CD14-positive monocyte (primary cell): Measurements from ENCODE around the gene EPHA7. TPM values are rescaled to one million over a fixed set of nuclear protein-coding genes. Genes with fewer than 3 reads are reported as not detected.
A peak's percentile ranks its signal among the peaks of the same experiment; 100 is the strongest.

Experiments used
- DNase-seq, 3 donors: peaks; one replicate each; pipeline ENCODE4 v3.0.0-alpha.2; 2011 to 2022
- H2AFZ ChIP-seq: 2 replicates; pipeline ENCODE4 v1.6.0; 2012; ENCODE audit warnings: mild to moderate bottlenecking, low read depth, low read length, inconsistent platforms; ENCODE audit not compliant: insufficient read depth, poor library complexity, severe bottlenecking
- H3K27ac ChIP-seq, 2 donors: 1 replicate in 1 of 2; 2 replicates in 1 of 2; pipeline ENCODE4 v1.5.1; 2012 to 2013; ENCODE audit warnings: low read length in 2 of 2, control low read depth in 1 of 2, inconsistent platforms in 1 of 2, low read depth in 1 of 2, mild to moderate bottlenecking in 1 of 2
- H3K27me3 ChIP-seq, 2 donors: one replicate each; pipeline versions ENCODE4 v1.6.0 to v1.6.1; 2011 to 2013; ENCODE audit warnings: low read length in 2 of 2; ENCODE audit not compliant: control insufficient read depth in 2 of 2, insufficient read depth in 2 of 2
- H3K36me3 ChIP-seq, 2 donors: replicated peaks in 1 of 2; 1 replicate in 1 of 2; 2 replicates in 1 of 2; pipeline versions ENCODE4 v1.5.1 to v1.6.1; 2012 to 2013; ENCODE audit warnings: low read length in 2 of 2, control low read depth in 1 of 2, inconsistent platforms in 1 of 2, mild to moderate bottlenecking in 1 of 2; ENCODE audit not compliant: insufficient read depth in 2 of 2, control insufficient read depth in 1 of 2
- H3K4me1 ChIP-seq, 2 donors: 1 replicate in 1 of 2; 2 replicates in 1 of 2; pipeline versions ENCODE4 v1.5.1 to v1.6.1; 2012 to 2013; ENCODE audit warnings: low read length in 2 of 2, control low read depth in 1 of 2, inconsistent platforms in 1 of 2, mild to moderate bottlenecking in 1 of 2, moderate library complexity in 1 of 2; ENCODE audit not compliant: insufficient read depth in 2 of 2, control insufficient read depth in 1 of 2
- H3K4me2 ChIP-seq: replicated peaks from 2 replicates; pipeline ENCODE3; 2012; ENCODE audit warnings: low read length, moderate library complexity, mild to moderate bottlenecking; ENCODE audit not compliant: poor library complexity, severe bottlenecking; ENCODE audit errors: extremely low read depth
- H3K4me3 ChIP-seq, 3 experiments: fragments of 200-600 bp in 1 of 3; sonication (generic) in 1 of 3; replicated peaks in 1 of 3; 1 replicate in 2 of 3; 2 replicates in 1 of 3; pipeline ENCODE4 v1.5.1; 2011 to 2013; ENCODE audit warnings: low read length in 3 of 3, mild to moderate bottlenecking in 3 of 3, control low read depth in 2 of 3, low read depth in 2 of 3, inconsistent platforms in 1 of 3, moderate library complexity in 1 of 3
- H3K79me2 ChIP-seq: 2 replicates; pipeline ENCODE4 v1.6.0; 2012; ENCODE audit warnings: mild to moderate bottlenecking, control low read depth, inconsistent platforms, low read length, moderate library complexity; ENCODE audit not compliant: insufficient read depth
- H3K9ac ChIP-seq: 2 replicates; pipeline ENCODE4 v1.6.0; 2017; ENCODE audit warnings: low read length, mild to moderate bottlenecking; ENCODE audit not compliant: insufficient read depth, poor library complexity, severe bottlenecking
- H3K9me3 ChIP-seq, 2 donors: replicated peaks in 1 of 2; 1 replicate in 1 of 2; 2 replicates in 1 of 2; pipeline versions ENCODE4 v1.5.1 to v1.6.1; 2012 to 2013; ENCODE audit warnings: low read length in 2 of 2, control low read depth in 1 of 2; ENCODE audit not compliant: control insufficient read depth in 1 of 2, insufficient read depth in 1 of 2
- H4K20me1 ChIP-seq: 2 replicates; pipeline ENCODE4 v1.6.0; 2012; ENCODE audit warnings: mild to moderate bottlenecking, low read length, control low read depth, moderate library complexity; ENCODE audit not compliant: insufficient read depth
- H3K27ac Mint-ChIP-seq, 7 donors: one replicate each; pipeline ENCODE4 v1.8.0; 2020; ENCODE audit warnings: mild to moderate bottlenecking in 7 of 7, mixed read lengths in 7 of 7, moderate library complexity in 6 of 7, inconsistent platforms in 2 of 7
- H3K27me3 Mint-ChIP-seq, 3 donors: one replicate each; pipeline ENCODE4 v1.8.0; 2021 to 2022; ENCODE audit warnings: low read depth in 3 of 3, mild to moderate bottlenecking in 3 of 3, mixed read lengths in 3 of 3, moderate library complexity in 3 of 3, inconsistent platforms in 1 of 3
- H3K36me3 Mint-ChIP-seq, 2 donors: one replicate each; pipeline ENCODE4 v1.8.0; 2020; ENCODE audit warnings: mixed read lengths in 2 of 2, inconsistent platforms in 1 of 2, mild to moderate bottlenecking in 1 of 2
- H3K4me1 Mint-ChIP-seq: one replicate; pipeline ENCODE4 v1.8.0; 2020; ENCODE audit warnings: mild to moderate bottlenecking, mixed read lengths
- H3K4me3 Mint-ChIP-seq, 2 donors: one replicate each; pipeline ENCODE4 v1.8.0; 2020; ENCODE audit warnings: mild to moderate bottlenecking in 2 of 2, mixed read lengths in 2 of 2, moderate library complexity in 1 of 2
- H3K9me3 Mint-ChIP-seq, 7 donors: one replicate each; pipeline ENCODE4 v1.8.0; 2020 to 2022; ENCODE audit warnings: mixed read lengths in 7 of 7, mild to moderate bottlenecking in 6 of 7, moderate library complexity in 6 of 7, inconsistent platforms in 2 of 7
- CTCF ChIP-seq: fragments of 200-600 bp; IDR thresholded peaks from one replicate; pipeline ENCODE4 v1.8.0; 2022; ENCODE audit warnings: antibody characterized with exemption, mild to moderate bottlenecking
- WGBS: methylation state at CpG from one replicate; pipeline ENCODE4 v1.1.5; 2013; ENCODE audit warnings: missing lambda C conversion rate; ENCODE audit not compliant: insufficient coverage; 5-methylcytosine and 5-hydroxymethylcytosine counted together
- intact Hi-C, 2 donors: fragments of 100-400 bp; cut with micrococcal nuclease; formaldehyde crosslinking; loops; one replicate each; pipeline versions ENCODE4 v1.15.0 to v1.15.1; 2023
- polyA plus RNA-seq, 3 donors: library from polyadenylated mRNA; depleted of rRNA in 1 of 3; unstranded in 2 of 3; stranded (reverse) in 1 of 3; fragments of 300-500 nt in 2 of 3; fragments of >200 nt in 1 of 3; fragmentation: Illumina TruSeq in 2 of 3; gene quantifications; 1 replicate in 2 of 3; 2 replicates in 1 of 3; pipeline ENCODE4 v1.2.3, GENCODE V29; 2012 to 2021

Gene EPHA7
- polyA plus RNA-seq, 3 donors, result not detected

DNA sequence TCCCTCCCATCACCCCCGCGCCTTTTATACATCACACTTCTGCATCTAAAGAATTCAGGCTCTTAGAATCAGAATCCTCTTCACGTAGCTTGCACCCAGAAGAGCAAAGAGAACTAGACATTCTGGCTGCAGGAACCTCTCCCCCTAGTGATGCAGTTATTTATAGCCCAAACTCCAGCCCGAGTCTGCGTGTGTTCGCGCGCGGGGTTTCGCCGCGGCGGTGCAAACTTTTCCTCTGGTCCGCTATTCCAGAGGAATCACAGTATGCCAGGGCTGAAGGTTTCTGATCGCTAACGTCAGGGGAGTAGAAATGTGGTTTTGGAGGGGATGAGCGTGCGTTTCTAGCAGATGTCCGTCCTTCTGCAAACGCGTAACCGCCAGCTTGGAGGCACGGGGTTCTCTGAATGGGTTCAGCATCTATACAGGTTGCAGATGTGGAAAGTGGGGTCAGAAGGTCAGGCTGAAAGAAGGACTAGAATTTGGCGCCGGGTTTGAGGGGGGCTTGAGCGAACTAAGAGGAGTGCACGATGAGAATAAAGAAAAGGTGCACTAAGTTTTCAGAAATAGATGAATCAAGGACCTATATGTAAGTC is 1.8 kb downstream of the EPHA7 start:
- peak overlapping the region in 1 of 2 donors; percentile 94 for H3K4me3 Mint-ChIP-seq
- peaks cover 0 to 13% of the 10 kb centered on the region in 2 donors for H3K36me3 Mint-ChIP-seq
- Histone ChIP-seq H4K20me1 (no peaks in the 10 kb centered on the region), H3K4me1 (peaks cover 28 to 37% of the 10 kb centered on the region in 2 donors), H3K9me3 (peaks cover 0 to 24% of the 10 kb centered on the region in 2 donors), H3K9ac (no peak overlapping the region), H3K36me3 (no peaks in the 10 kb centered on the region), H3K4me3 (peak overlapping the region in 1 of 3 experiments; percentile 74), H3K27ac (no peak overlapping the region), H3K27me3 (peaks cover 70 to 93% of the 10 kb centered on the region in 2 donors), H3K4me2 (peak overlapping the region; percentile 82), H2AFZ (no peak overlapping the region), H3K79me2 (no peaks in the 10 kb centered on the region)
- 0% methylated on average over 18 of the region's 27 CpGs for WGBS
- peaks cover 32% of the 10 kb centered on the region for H3K4me1 Mint-ChIP-seq
- peaks cover 0 to 21% (median 11%) of the 10 kb centered on the region in 7 donors for H3K9me3 Mint-ChIP-seq
- TF ChIP-seq CTCF, result no peak
- peaks cover 61 to 78% (median 75%) of the 10 kb centered on the region in 3 donors for H3K27me3 Mint-ChIP-seq
- no peak for DNase-seq
- intact Hi-C loops, result no loop called here
- H3K27ac Mint-ChIP-seq, result peak overlapping the region in 1 of 7 donors; percentile 50

DNA sequence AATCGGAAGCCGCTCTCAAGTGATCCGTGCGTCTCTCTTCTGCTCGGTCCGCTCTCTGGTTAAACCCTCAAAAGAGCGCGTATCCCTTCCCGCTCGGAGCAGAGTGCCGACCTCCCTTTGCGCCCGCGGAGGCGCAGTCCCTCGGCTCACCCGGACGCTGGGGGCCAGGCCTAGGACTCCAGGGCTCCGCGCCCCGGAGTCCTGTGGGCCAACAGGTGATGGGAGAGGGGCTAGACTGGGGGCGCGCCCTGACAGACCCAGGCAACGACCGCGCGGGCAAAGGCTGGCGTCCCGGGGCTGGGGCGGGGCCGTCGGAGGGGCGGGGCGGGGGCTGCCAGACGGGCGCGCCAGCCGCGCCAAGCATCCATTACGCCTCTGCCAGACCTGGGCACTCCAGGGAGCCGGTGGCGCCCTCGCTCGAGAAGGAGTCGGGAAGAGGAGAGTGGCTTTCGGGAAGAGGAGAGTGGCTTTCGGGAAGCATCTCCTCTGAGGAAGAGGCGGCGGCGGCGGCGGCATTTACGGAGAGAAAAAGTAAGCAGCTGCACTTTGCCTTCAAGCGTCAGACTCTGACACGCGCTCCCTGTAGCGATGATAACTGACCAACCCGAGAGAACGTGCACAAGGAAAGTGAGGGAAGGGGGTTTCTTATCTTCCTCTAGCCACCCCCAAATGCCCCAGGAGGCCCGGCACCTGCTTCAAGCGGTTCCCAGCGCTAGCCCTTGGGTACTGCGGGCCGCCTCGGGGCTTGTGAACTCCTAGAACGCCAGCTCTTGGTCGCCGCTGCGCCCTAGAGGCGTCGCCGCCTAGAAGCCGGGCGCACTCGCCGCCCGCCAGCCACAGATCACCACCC is 2.6 kb downstream of the EPHA7 start:
- Histone ChIP-seq H3K9me3 (peaks cover 0 to 24% of the 10 kb centered on the region in 2 donors), H3K27ac (no peak overlapping the region), H3K4me2 (peak overlapping the region; percentile 82), H3K27me3 (peaks cover 67 to 86% of the 10 kb centered on the region in 2 donors), H3K4me1 (peaks cover 28 to 37% of the 10 kb centered on the region in 2 donors), H3K4me3 (peak overlapping the region in 1 of 3 experiments; percentile 74), H4K20me1 (no peaks in the 10 kb centered on the region), H2AFZ (peak overlapping the region; percentile 35), H3K79me2 (no peaks in the 10 kb centered on the region), H3K9ac (no peak overlapping the region), H3K36me3 (no peaks in the 10 kb centered on the region)
- H3K9me3 Mint-ChIP-seq, result peaks cover 0 to 21% (median 11%) of the 10 kb centered on the region in 7 donors
- H3K27ac Mint-ChIP-seq, result peak overlapping the region in 1 of 7 donors; percentile 50
- H3K4me1 Mint-ChIP-seq, result peaks cover 32% of the 10 kb centered on the region
- WGBS, result under 1% methylated on average over 64 of the region's 77 CpGs
- no peak for TF ChIP-seq CTCF
- peaks cover 0 to 13% of the 10 kb centered on the region in 2 donors for H3K36me3 Mint-ChIP-seq
- no peak for DNase-seq
- peak overlapping the region in 1 of 2 donors; percentile 94 for H3K4me3 Mint-ChIP-seq
- H3K27me3 Mint-ChIP-seq, result peaks cover 58 to 72% (median 71%) of the 10 kb centered on the region in 3 donors
- intact Hi-C loops, result no loop called here
